SW480 (cell line): ENCODE measurements around the gene TACO1.

ENCODE experiments used
- DNase-seq: peaks from one replicate; pipeline ENCODE4 v3.0.0-alpha.2; 2016; ENCODE audit warnings: low spot score

TACO1 gene

GRCh38 chr17:63640038-63640437 is 39.3 kb downstream of the TACO1 start:
- no peak for DNase-seq

- DNase-seq, result no peak
Observed at GRCh38 chr17:63641692-63642448, 41.2 kb downstream of the TACO1 start.

GRCh38 chr17:63644846-63645245 is 44.2 kb downstream of the TACO1 start:
- DNase-seq, result no peak

- no peak for DNase-seq
Observed at GRCh38 chr17:63645775-63646487, 45.2 kb downstream of the TACO1 start.

- no peak for DNase-seq
Observed at GRCh38 chr17:63646488-63646806, 45.8 kb downstream of the TACO1 start.

GRCh38 chr17:63647065-63647725 is 46.5 kb downstream of the TACO1 start:
- DNase-seq, result peak; percentile 70

GRCh38 chr17:63647936-63648335 is 47.2 kb downstream of the TACO1 start:
- no peak for DNase-seq

GRCh38 chr17:63649813-63650212 is 49.1 kb downstream of the TACO1 start:
- DNase-seq, result no peak

GRCh38 chr17:63652106-63652505 is 51.4 kb downstream of the TACO1 start:
- DNase-seq, result no peak

GRCh38 chr17:63653050-63653449 is 52.4 kb downstream of the TACO1 start:
- no peak for DNase-seq

- DNase-seq, result no peak
Observed at GRCh38 chr17:63657786-63658185, 57.1 kb downstream of the TACO1 start.
